ENCODE measurements around the gene KLRC4.

DNA sequence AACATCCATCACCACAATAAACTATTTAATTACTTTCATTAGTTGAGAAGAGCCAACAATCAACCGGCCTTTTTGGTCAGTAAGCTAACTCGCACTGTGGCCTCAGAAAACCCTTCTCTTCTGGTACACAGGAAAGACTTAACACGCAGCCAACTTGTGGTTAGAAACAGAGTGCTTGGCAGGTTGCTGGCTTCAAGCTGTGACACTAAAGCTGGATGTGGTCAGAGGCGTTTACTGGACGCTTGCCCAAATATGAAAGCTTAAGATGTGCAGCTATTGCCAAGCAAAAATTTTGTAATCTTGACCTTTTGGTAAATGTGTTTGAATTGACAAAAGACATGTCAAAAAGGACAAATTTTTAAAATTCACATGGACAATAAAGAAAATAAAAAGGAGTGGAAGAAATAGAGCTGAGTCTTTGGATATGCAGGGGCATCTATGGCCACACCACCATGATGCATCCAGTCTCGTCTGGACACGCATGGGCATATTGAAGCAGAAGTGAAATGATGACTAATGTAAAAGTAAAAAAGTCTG is 17.1 kb downstream of the KLRC4 start:
- TF ChIP-seq CTCF (IDR thresholded peaks at IDR 0.05) = no peak
- TF ChIP-seq POLR2AphosphoS5 (IDR thresholded peaks at IDR 0.05) = peak; percentile 74
